NT2/D1 (cell line): Measurements from ENCODE around the gene NACAD.

Experiments
- DNase-seq: peaks from one replicate; pipeline ENCODE4 v3.0.0-alpha.2; 2011; ENCODE audit warnings: low read depth, low spot score
- H3K27me3 ChIP-seq: 2 replicates; pipeline ENCODE4 v1.6.0; 2011; ENCODE audit warnings: mild to moderate bottlenecking; ENCODE audit not compliant: insufficient read length, insufficient read depth
- H3K36me3 ChIP-seq: 2 replicates; pipeline ENCODE4 v1.6.1; 2011; ENCODE audit warnings: mild to moderate bottlenecking, low read length, mixed read lengths; ENCODE audit not compliant: insufficient read depth, insufficient read length
- H3K4me1 ChIP-seq: 2 replicates; pipeline ENCODE4 v1.5.1; 2011; ENCODE audit not compliant: insufficient read depth, insufficient read length
- H3K4me3 ChIP-seq: 2 replicates; pipeline ENCODE4 v1.5.1; 2011; ENCODE audit warnings: low read depth; ENCODE audit not compliant: insufficient read length
- H3K9ac ChIP-seq: 2 replicates; pipeline ENCODE4 v1.6.0; 2011; ENCODE audit warnings: low read depth; ENCODE audit not compliant: insufficient read length
- H3K9me3 ChIP-seq: 2 replicates; pipeline ENCODE4 v1.5.1; 2011; ENCODE audit warnings: mild to moderate bottlenecking, low read length; ENCODE audit not compliant: insufficient read depth
- SUZ12 ChIP-seq: IDR thresholded peaks from 2 replicates; pipeline ENCODE4 v1.6.1; 2011; ENCODE audit not compliant: insufficient read length, insufficient read depth; ENCODE audit errors: extremely low read depth
- YY1 ChIP-seq: IDR thresholded peaks from 2 replicates; pipeline ENCODE4 v1.6.1; 2011; ENCODE audit not compliant: insufficient read length, insufficient read depth
- ZNF274 ChIP-seq: IDR thresholded peaks from 2 replicates; pipeline ENCODE4 v1.6.1; 2011; ENCODE audit warnings: mild to moderate bottlenecking, low read depth, low read length

NACAD gene

GRCh38 chr7:45129906-45130305 is 41.1 kb upstream of the NACAD start:
- H3K9me3 ChIP-seq: no peaks in the 10 kb centered on the region
- H3K4me1 ChIP-seq: peaks cover 16% of the 10 kb centered on the region
- TF ChIP-seq YY1 (no peak), SUZ12 (no peak), ZNF274 (no peak)
- H3K27me3 ChIP-seq: no peaks in the 10 kb centered on the region
- H3K4me3 ChIP-seq: no peak overlapping the region
- no peaks in the 10 kb centered on the region for H3K36me3 ChIP-seq
- H3K9ac ChIP-seq: no peak overlapping the region
- DNase-seq: no peak

- Histone ChIP-seq H3K4me3 (no peak overlapping the region), H3K9me3 (no peaks in the 10 kb centered on the region), H3K27me3 (no peaks in the 10 kb centered on the region), H3K36me3 (no peaks in the 10 kb centered on the region), H3K9ac (no peak overlapping the region), H3K4me1 (peaks cover 18% of the 10 kb centered on the region)
- no peak for TF ChIP-seq SUZ12
- TF ChIP-seq ZNF274: no peak
- TF ChIP-seq YY1: no peak
- no peak for DNase-seq
Measured at GRCh38 chr7:45129181-45129800, 40.5 kb upstream of the NACAD start.

- Histone ChIP-seq H3K9me3 (no peaks in the 10 kb centered on the region), H3K4me1 (peaks cover 34% of the 10 kb centered on the region), H3K4me3 (no peak overlapping the region), H3K27me3 (no peaks in the 10 kb centered on the region), H3K9ac (no peak overlapping the region), H3K36me3 (no peaks in the 10 kb centered on the region)
- TF ChIP-seq YY1: no peak
- TF ChIP-seq SUZ12: no peak
- TF ChIP-seq ZNF274: no peak
- DNase-seq: no peak
Measured at GRCh38 chr7:45126920-45127319, 38.2 kb upstream of the NACAD start.

GRCh38 chr7:45126201-45126600 is 37.4 kb upstream of the NACAD start:
- Histone ChIP-seq H3K27me3 (no peaks in the 10 kb centered on the region), H3K9ac (no peak overlapping the region), H3K4me3 (no peak overlapping the region), H3K4me1 (peaks cover 34% of the 10 kb centered on the region), H3K9me3 (no peaks in the 10 kb centered on the region), H3K36me3 (no peaks in the 10 kb centered on the region)
- no peak for DNase-seq
- TF ChIP-seq ZNF274 (no peak), SUZ12 (no peak), YY1 (no peak)

GRCh38 chr7:45125193-45125904 is 36.6 kb upstream of the NACAD start:
- Histone ChIP-seq H3K36me3 (no peaks in the 10 kb centered on the region), H3K4me1 (peaks cover 33% of the 10 kb centered on the region), H3K4me3 (no peak overlapping the region), H3K27me3 (no peaks in the 10 kb centered on the region), H3K9me3 (no peaks in the 10 kb centered on the region), H3K9ac (peak overlapping the region; percentile 34)
- DNase-seq: no peak
- TF ChIP-seq YY1 (no peak), ZNF274 (no peak), SUZ12 (no peak)

GRCh38 chr7:45123913-45124710 is 35.3 kb upstream of the NACAD start:
- no peak for TF ChIP-seq SUZ12
- no peak for TF ChIP-seq ZNF274
- no peak for TF ChIP-seq YY1
- Histone ChIP-seq H3K9ac (peak overlapping the region; percentile 63), H3K4me1 (peaks cover 29% of the 10 kb centered on the region), H3K27me3 (no peaks in the 10 kb centered on the region), H3K9me3 (no peaks in the 10 kb centered on the region), H3K36me3 (no peaks in the 10 kb centered on the region), H3K4me3 (no peak overlapping the region)
- no peak for DNase-seq
